A673 (cell line): ENCODE measurements around the gene WDR11.

ENCODE experiments used
- EZH2 ChIP-seq: fragments of 200-600 bp; sonication (generic); IDR thresholded peaks from 2 replicates; pipeline ENCODE4 v1.6.1; 2017; ENCODE audit warnings: borderline replicate concordance, low read depth, mild to moderate bottlenecking, mixed read lengths, antibody characterized with exemption, low read length; ENCODE audit not compliant: poor library complexity, severe bottlenecking
- TF ChIP-seq, protein P1 (sequence below): fragments of 300-800, 200-600 bp; sonication (generic); conservative IDR thresholded peaks from 2 replicates; pipeline ENCODE4 v1.5.1; 2017; ENCODE audit warnings: low read depth, mild to moderate bottlenecking, antibody characterized with exemption, low read length, moderate library complexity, mixed read lengths

DNA sequence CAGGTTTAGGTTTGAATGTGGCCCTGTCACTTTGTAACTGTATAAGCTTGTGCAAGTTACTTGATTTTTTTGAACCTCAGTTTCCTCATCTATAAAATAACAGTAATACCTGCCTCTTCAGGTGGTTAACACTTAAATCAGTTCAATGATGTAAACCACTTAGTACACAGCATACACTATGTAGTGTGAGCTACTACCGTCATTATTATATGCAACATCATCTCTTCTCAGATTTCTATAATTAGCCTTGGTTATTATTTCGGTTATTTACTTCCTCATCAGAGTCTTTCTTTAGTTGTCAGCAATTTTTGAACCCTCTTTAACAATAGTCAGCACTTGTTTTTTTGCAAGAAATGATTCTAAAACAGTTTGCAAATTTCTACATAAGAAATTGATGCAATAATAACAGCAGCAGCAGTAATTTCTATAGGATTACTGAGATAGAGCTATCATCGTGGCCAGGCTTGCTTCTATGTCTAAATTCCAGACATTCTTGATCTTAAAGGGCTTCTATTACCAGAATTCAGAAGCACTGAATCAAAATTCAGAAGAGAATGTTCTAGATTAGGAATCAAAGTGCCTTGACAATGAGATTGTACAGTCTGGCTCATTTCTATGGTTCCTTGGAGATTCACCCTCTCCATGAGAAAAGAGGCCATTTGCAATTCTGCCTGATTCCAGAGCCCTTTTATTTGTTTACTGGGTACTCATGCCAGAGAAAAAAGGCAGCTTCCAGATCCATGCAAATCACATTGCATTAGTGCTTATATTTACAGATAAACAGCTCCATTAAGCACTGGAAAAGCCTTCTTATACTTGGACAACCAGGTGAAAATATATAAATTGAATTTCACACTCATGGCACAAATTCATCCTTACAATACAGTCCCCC, 25.0 kb upstream of the WDR11 start:
- TF ChIP-seq, protein P1, sequence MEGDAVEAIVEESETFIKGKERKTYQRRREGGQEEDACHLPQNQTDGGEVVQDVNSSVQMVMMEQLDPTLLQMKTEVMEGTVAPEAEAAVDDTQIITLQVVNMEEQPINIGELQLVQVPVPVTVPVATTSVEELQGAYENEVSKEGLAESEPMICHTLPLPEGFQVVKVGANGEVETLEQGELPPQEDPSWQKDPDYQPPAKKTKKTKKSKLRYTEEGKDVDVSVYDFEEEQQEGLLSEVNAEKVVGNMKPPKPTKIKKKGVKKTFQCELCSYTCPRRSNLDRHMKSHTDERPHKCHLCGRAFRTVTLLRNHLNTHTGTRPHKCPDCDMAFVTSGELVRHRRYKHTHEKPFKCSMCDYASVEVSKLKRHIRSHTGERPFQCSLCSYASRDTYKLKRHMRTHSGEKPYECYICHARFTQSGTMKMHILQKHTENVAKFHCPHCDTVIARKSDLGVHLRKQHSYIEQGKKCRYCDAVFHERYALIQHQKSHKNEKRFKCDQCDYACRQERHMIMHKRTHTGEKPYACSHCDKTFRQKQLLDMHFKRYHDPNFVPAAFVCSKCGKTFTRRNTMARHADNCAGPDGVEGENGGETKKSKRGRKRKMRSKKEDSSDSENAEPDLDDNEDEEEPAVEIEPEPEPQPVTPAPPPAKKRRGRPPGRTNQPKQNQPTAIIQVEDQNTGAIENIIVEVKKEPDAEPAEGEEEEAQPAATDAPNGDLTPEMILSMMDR: no peak
- no peak for TF ChIP-seq EZH2
